WI38 (cell line): ENCODE results near the gene KATNAL1.

Experiments
- H3K4me3 ChIP-seq: 2 replicates; pipeline ENCODE4 v1.5.1; 2011; ENCODE audit warnings: low read depth, mild to moderate bottlenecking, control low read depth, low read length
- CTCF ChIP-seq: IDR thresholded peaks from 2 replicates; pipeline ENCODE4 v1.5.1; 2012; ENCODE audit warnings: low read depth, mild to moderate bottlenecking, control low read depth, low read length

KATNAL1 gene

DNA sequence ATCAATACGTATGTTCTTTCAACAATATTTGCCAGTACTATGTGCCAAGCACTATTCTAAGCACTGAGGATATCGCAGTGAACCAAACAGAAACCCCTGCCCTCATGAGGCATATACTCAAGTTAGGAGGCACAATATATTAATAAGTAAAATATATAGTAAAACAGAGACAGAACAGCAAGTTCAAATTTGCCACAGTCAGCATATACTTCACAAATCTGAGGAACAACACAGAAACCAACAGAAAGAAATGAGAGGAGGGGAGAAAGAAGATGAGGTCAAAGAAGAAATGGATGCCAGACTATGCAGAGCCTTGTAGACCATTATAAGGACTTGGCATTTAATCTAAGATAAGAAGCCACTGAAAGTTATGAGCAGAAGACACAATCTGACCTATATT lies 59.9 kb downstream of the KATNAL1 start:
- H3K4me3 ChIP-seq: no peak overlapping the region
- no peak for TF ChIP-seq CTCF

DNA sequence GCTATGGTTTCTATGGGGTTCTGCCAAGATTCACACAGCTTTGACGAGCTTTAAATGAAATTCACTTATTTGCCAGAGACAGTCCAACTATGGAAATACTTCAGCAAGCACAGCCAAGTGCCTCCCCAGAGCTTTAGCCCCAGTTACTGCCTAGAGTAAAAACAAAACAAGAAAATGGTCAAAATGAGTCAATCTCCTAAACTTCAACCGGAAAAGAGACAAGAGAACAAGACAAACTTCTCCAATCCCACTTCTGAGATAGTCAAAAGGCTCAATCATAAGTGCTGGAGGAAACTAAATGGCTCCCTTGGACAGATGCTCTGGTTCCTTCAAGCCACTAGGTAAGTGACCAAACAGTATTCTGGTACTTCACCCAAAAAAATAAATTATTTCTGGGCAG lies 65.8 kb downstream of the KATNAL1 start:
- H3K4me3 ChIP-seq: no peak overlapping the region
- TF ChIP-seq CTCF: no peak

DNA sequence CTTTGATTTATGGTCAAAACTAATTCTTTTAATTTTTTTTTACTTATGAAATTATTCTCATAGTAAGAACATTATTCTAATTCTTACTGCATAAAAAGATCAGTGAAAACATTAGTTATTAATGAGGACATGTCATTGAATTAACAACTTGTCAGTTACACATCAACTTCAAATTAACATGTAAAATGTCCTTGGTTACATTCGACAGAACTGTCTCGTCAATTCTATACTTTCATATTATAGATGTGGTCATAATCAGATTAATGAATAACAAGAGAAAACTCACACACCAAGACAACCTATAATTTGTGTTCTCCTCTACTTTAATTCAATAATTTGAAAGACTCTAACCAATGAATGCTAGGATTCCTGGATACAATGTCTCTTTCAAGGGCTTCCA lies 66.7 kb downstream of the KATNAL1 start:
- no peak overlapping the region for H3K4me3 ChIP-seq
- TF ChIP-seq CTCF: no peak

DNA sequence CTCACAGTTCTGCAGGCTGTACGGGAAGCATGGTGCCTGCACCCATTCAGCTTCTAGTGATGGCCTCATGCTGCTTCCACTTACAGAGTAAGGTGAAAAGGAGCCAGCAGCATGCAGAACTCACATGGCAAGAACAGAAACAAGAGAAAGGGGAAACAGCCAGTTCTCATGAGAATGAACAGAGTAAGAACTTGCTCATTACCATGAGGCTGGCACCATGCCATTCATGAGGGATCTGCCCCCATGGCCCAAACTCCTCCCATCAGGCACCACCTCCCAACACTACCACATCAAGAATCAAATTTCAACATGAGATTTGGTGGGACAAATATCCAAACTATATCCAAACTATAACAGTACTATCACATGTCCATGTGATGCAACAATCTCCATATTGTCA lies 72.1 kb downstream of the KATNAL1 start:
- TF ChIP-seq CTCF: no peak
- no peak overlapping the region for H3K4me3 ChIP-seq

GRCh38 chr13:30234619-30235162 lies 72.7 kb downstream of the KATNAL1 start:
- TF ChIP-seq CTCF: no peak

DNA sequence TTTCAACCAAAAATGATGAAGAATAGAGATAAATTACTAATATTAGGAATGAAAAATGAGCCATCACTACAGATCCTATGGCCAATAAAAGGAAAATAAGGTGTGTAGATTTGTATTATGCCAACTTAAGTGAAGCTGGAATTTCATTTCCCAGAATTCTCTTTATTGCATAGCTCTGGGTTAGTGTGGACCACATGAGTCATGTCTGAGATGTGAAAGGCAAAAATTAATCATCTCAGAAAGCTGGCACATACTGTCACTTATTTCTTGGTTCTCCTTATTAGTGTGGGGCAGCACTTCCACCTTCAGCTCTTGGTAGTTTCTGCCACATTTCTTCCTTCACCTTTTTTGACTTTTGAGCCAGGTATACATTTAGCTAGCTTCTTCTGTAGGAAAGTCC lies 82.6 kb downstream of the KATNAL1 start:
- no peak for TF ChIP-seq CTCF
- no peak overlapping the region for H3K4me3 ChIP-seq

More at GRCh38 chr13:30234619-30235162, 72.7 kb downstream of the KATNAL1 start:
- H3K4me3 ChIP-seq: no peak overlapping the region

DNA sequence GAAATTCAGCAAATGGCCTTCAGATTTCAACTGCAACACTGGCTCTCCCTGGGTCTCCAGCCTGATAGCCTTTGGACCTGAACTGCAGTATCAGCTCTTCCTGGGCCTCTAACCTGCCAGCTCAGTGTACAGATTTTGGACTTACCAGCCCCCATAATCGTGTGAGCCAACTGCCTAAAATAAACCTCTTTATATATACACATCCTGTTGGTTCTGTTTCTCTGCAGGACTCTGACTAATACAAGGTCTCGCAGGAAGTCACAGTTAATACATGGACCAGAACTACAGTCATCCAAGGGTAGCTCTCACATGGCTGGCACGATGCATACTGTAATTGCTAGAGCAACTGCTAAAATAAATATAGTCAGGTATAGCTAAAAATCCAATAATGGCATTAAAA lies 85.1 kb downstream of the KATNAL1 start:
- TF ChIP-seq CTCF: no peak
- no peak overlapping the region for H3K4me3 ChIP-seq
